Bronchial epithelial cell (primary cell): ENCODE data around the gene C3orf33. TPM values are rescaled to one million over a fixed set of nuclear protein-coding genes. Genes with fewer than 3 reads are reported as not detected.
A peak's percentile ranks its signal among the peaks of the same experiment; 100 is the strongest.

Experiments used
- DNase-seq: peaks from one replicate; pipeline ENCODE4 v3.0.0-alpha.2; 2010; ENCODE audit warnings: low read depth
- FAIRE-seq: peaks from 2 replicates; lab custom pipeline; 2011; peaks lifted over from hg19 to GRCh38; lab: Jason Lieb, UNC
- H3K27me3 ChIP-seq: 2 replicates; pipeline ENCODE4 v1.5.1; 2011; ENCODE audit warnings: low read length; ENCODE audit not compliant: control insufficient read depth, insufficient read depth
- H3K36me3 ChIP-seq: 2 replicates; pipeline ENCODE4 v1.5.1; 2011; ENCODE audit warnings: low read length; ENCODE audit not compliant: control insufficient read depth, insufficient read depth
- H3K4me3 ChIP-seq: 2 replicates; pipeline ENCODE4 v1.5.1; 2011; ENCODE audit warnings: mild to moderate bottlenecking, low read depth, low read length, control low read depth
- total RNA-seq: library from RNA; depleted of rRNA; stranded (reverse); fragments of >200 nt; gene quantifications from 2 replicates; pipeline ENCODE4 v1.2.1, GENCODE V29; 2014
- TF ChIP-seq, protein P1 (sequence below): IDR thresholded peaks from 2 replicates; pipeline ENCODE4 v1.5.1; 2011; ENCODE audit warnings: mild to moderate bottlenecking, moderate library complexity, low read length, control low read depth, inconsistent platforms; ENCODE audit not compliant: insufficient read depth, severe bottlenecking

The C3orf33 gene
- total RNA-seq, 1 donor from 2014 or later: 1.6 TPM

DNA sequence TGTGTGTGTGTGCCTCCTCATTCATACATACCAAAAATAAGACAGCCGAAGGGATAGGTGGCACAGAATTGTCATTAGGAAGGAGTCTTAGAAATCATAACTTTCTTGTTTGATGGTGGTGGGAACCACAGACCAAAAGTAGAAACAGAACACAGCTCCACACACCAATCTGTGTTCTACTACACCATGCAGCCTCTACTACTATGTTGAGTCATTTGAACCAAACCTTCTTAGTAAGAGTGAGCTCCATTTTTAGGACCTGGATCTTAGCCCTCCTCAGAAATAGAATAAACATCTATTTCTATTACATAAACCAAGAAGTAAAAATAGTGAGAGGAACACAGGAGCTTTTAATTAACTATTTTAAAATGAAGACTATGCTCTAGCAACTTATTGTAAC is 33.3 kb downstream of the C3orf33 start:
- TF ChIP-seq, protein P1, sequence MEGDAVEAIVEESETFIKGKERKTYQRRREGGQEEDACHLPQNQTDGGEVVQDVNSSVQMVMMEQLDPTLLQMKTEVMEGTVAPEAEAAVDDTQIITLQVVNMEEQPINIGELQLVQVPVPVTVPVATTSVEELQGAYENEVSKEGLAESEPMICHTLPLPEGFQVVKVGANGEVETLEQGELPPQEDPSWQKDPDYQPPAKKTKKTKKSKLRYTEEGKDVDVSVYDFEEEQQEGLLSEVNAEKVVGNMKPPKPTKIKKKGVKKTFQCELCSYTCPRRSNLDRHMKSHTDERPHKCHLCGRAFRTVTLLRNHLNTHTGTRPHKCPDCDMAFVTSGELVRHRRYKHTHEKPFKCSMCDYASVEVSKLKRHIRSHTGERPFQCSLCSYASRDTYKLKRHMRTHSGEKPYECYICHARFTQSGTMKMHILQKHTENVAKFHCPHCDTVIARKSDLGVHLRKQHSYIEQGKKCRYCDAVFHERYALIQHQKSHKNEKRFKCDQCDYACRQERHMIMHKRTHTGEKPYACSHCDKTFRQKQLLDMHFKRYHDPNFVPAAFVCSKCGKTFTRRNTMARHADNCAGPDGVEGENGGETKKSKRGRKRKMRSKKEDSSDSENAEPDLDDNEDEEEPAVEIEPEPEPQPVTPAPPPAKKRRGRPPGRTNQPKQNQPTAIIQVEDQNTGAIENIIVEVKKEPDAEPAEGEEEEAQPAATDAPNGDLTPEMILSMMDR: no peak
- Histone ChIP-seq H3K27me3 (no peaks in the 10 kb centered on the region), H3K36me3 (no peaks in the 10 kb centered on the region), H3K4me3 (no peak overlapping the region)
- no peak for DNase-seq
- no peak for FAIRE-seq

DNA sequence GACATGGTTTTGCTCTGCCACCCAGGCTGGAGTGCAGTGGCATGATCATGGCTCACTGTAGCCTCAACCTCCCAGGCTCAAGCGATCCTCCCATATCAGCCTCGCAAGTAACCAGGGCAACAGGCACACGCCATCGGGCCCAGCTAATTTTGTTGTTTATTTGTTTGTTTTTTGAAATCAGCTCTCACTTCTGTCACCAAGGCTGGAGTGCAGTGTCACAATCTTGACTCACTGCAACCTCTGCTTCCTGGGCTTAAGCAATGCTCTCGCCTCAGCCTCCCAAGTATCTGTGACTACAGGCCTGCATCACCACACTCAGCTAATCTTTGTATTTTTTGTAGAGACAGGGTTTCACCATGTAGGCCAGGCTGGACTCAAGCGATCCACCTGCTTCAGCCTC is 35.0 kb downstream of the C3orf33 start:
- FAIRE-seq (peak; percentile 28), DNase-seq (no peak)
- no peak overlapping the region for H3K4me3 ChIP-seq
- no peaks in the 10 kb centered on the region for H3K27me3 ChIP-seq
- TF ChIP-seq, protein P1: no peak
- no peaks in the 10 kb centered on the region for H3K36me3 ChIP-seq

DNA sequence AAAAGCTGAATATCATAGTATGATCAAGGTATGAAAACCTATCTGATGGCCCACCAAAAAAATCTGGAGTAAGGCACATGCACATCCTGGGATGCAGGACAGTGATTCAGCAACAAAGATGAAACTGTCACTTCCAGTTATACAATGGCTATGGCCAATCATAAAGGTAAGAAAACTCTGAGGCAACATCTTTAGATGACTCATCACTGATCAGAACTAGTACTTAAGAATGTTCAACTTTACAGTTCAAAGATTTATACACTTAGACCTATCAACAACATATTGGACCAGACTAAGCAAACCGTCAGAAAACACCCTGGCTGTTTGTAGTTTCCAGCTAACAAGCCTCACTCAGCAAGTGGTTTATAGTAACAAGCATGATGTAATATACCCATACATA is 39.9 kb downstream of the C3orf33 start:
- H3K36me3 ChIP-seq: no peaks in the 10 kb centered on the region
- TF ChIP-seq, protein P1: no peak
- no peak overlapping the region for H3K4me3 ChIP-seq
- peak; percentile 73 for DNase-seq
- FAIRE-seq: no peak
- H3K27me3 ChIP-seq: no peaks in the 10 kb centered on the region

DNA sequence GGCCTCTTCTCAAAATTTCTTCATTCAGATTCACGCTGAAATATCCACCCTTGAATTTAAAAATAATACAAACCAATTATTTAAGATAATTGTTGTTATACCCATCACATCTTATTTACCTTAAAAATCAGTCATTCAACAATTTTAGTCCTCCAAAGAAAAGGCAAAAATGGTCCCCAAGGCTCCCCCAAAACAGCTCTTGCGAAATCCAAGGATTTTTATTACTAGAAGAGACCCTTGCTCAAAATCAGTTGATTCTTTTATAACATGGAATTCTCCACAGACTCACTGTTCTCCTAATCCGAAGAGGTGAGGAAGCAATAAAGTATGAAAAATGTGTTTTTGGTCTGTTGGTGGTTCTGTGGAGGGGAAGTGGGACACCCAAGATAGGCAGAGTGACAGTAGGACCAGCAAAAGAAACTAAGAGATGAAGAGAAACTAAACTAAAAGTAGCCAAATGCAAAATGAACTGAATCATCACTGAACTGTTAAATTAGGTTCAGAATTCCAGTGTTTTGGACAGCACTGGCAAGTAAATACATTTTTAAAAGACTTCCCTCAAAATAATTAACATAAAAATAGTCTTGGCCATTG is 42.1 kb downstream of the C3orf33 start:
- DNase-seq: no peak
- Histone ChIP-seq H3K4me3 (no peak overlapping the region), H3K36me3 (no peaks in the 10 kb centered on the region), H3K27me3 (no peaks in the 10 kb centered on the region)
- TF ChIP-seq, protein P1: no peak
- no peak for FAIRE-seq

DNA sequence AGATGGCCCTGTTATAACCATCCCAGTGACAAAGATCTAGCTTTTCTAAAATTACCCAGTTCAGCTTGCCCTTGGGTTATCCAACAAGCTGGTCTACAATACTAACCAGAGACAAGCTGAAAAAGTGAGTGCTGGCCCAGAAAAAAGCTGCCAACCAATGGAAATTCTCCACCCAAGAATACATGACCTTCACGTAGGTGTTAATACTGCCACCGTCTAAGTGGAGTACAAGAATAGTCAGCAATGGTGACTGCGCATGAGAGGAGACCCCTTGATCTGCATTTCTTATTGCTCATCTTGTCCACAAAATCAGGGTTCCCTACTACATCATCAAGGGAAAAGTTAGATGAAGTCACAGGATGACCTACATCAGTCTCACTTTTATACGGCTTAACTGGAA is 45.4 kb downstream of the C3orf33 start:
- Histone ChIP-seq H3K27me3 (no peaks in the 10 kb centered on the region), H3K36me3 (no peaks in the 10 kb centered on the region), H3K4me3 (no peak overlapping the region)
- TF ChIP-seq, protein P1: no peak
- FAIRE-seq (no peak), DNase-seq (no peak)

DNA sequence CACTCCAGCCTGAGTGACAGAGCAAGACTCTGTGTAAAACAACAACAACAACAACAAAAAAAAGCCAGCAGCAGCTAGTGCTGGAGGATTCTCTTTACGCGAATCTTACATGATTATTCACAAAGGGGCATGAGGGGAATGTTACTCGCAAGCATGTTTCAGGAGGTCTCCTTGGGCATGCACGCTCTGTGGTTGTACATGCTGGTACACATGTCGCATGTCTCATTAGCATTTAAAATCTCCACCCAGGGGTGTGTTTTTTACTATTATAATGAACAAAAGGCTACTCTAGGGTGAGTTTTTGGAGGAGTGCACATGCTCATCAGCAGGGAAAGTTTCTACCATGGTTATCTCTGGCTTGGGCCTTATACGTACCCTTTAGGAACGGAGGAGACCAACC is 48.5 kb downstream of the C3orf33 start:
- Histone ChIP-seq H3K36me3 (no peaks in the 10 kb centered on the region), H3K27me3 (no peaks in the 10 kb centered on the region), H3K4me3 (no peak overlapping the region)
- FAIRE-seq (no peak), DNase-seq (no peak)
- TF ChIP-seq, protein P1: no peak
